T47D (cell line): Measurements from ENCODE around the gene UBE2J1.

Source experiments
- DNase-seq, 2 experiments: peaks; one replicate each; pipeline versions ENCODE4 v3.0.0 to v3.0.0-alpha.2; 2011 to 2012; ENCODE audit warnings: low read depth in 1 of 2, low spot score in 1 of 2
- JUND ChIP-seq: IDR thresholded peaks from 2 replicates; pipeline ENCODE4 v1.6.1; 2012; ENCODE audit warnings: low read depth
- in situ Hi-C: cut with HindIII; loops from 2 replicates; pipeline ENCODE4 v1.10.0; 2016; ENCODE audit warnings: low sequenced_read_pairs, low pct_unique_long_range_greater_than_20kb

UBE2J1 gene

GRCh38 chr6:89381031-89381430 lies 28.5 kb upstream of the UBE2J1 start:
- DNase-seq: no peak
- in situ Hi-C loops: no loop called here
- TF ChIP-seq JUND: no peak

GRCh38 chr6:89379281-89379680 lies 26.8 kb upstream of the UBE2J1 start:
- in situ Hi-C loops: no loop called here
- no peak for TF ChIP-seq JUND
- no peak for DNase-seq

GRCh38 chr6:89378628-89379027 lies 26.1 kb upstream of the UBE2J1 start:
- no peak for DNase-seq
- in situ Hi-C loops: no loop called here
- TF ChIP-seq JUND: no peak

GRCh38 chr6:89375427-89376267 lies 23.1 kb upstream of the UBE2J1 start:
- DNase-seq: peak in 1 of 2 experiments; percentile 66
- no peak for TF ChIP-seq JUND
- in situ Hi-C loops: no loop called here

- in situ Hi-C loops: no loop called here
- DNase-seq: no peak
- TF ChIP-seq JUND: no peak
Measured at GRCh38 chr6:89372506-89372901, 20.0 kb upstream of the UBE2J1 start.

GRCh38 chr6:89371849-89372505 lies 19.5 kb upstream of the UBE2J1 start:
- in situ Hi-C loops: no loop called here

GRCh38 chr6:89368999-89369398 lies 16.5 kb upstream of the UBE2J1 start:
- in situ Hi-C loops: no loop called here

More at GRCh38 chr6:89371849-89372505, 19.5 kb upstream of the UBE2J1 start:
- no peak for TF ChIP-seq JUND
- DNase-seq: peak in 1 of 2 experiments; percentile 62

GRCh38 chr6:89368107-89368506 lies 15.6 kb upstream of the UBE2J1 start:
- peak in 1 of 2 experiments; percentile 46 for DNase-seq
- in situ Hi-C loops: no loop called here
- TF ChIP-seq JUND: no peak

More at GRCh38 chr6:89368999-89369398, 16.5 kb upstream of the UBE2J1 start:
- peak in 1 of 2 experiments; percentile 82 for DNase-seq
- no peak for TF ChIP-seq JUND

GRCh38 chr6:89364586-89364985 lies 12.1 kb upstream of the UBE2J1 start:
- in situ Hi-C loops: no loop called here
- TF ChIP-seq JUND: no peak
- no peak for DNase-seq

GRCh38 chr6:89361171-89361570 lies 8.6 kb upstream of the UBE2J1 start:
- DNase-seq: no peak
- in situ Hi-C loops: no loop called here
- TF ChIP-seq JUND: no peak

- DNase-seq: no peak
- no peak for TF ChIP-seq JUND
- in situ Hi-C loops: no loop called here
Measured at GRCh38 chr6:89360415-89360999, 8.0 kb upstream of the UBE2J1 start.

GRCh38 chr6:89359561-89359960 lies 7.0 kb upstream of the UBE2J1 start:
- in situ Hi-C loops: no loop called here
- no peak for DNase-seq
- TF ChIP-seq JUND: no peak

GRCh38 chr6:89357390-89357789 lies 4.9 kb upstream of the UBE2J1 start:
- no peak for TF ChIP-seq JUND
- in situ Hi-C loops: no loop called here
- no peak for DNase-seq
